Measurements from ENCODE around the gene DHRS7B. TPM values are rescaled to one million over a fixed set of nuclear protein-coding genes. Genes with fewer than 3 reads are reported as not detected.
"Not testable (repeated sequence)": the region's sequence is repeated elsewhere in the genome, so short reads cannot be mapped to it uniquely, and the experiment has no call there.

The DHRS7B gene
- total RNA-seq, 2 donors from 2014 or later: 25.2 to 39.6 TPM

DNA sequence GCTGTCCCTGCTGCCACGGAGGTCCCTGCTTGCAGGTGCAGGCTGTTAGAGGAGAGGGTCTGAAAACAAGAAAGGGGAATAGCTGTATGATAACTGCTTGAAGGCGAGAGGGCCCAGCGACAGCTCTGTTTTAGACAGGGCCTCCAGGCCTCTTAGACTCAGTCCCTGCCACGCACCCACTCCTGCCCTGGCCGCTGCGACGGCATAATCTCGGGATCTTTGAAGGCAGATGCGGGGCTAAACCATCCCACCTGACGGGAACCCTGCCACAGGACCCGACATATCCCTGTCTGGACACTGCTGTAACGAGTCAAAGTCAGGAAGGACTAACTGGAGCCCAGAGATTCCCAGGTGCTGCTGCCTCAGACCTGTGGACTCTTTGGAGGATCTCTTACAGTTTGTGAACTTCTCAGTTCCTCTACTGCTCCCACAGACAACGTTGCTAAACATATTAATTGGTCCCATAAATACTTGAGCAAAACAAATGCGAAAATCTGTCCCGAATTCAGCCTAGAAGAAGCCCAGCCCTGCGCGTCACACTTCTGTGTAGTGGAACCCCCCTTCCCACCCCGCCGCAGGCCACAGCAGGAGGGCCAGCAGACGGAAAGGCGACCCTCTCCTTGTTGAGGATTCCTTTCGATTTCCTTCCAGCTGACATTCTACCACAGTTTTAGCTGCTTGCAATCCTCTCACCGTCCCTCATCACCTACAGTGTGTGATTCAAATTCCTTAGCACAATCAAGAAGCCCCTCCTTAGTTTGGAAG lies 88.2 kb downstream of the DHRS7B start:
- ATAC-seq (peak; percentile 5 to 9), DNase-seq (no peak)
- intact Hi-C loops (cut with DNase I): loop anchor here in 1 of 2 donors (5.0 kb wide), 2 partner anchors 48 to 88 kb away; partner anchors contain the start of gene DHRS7B

DNA sequence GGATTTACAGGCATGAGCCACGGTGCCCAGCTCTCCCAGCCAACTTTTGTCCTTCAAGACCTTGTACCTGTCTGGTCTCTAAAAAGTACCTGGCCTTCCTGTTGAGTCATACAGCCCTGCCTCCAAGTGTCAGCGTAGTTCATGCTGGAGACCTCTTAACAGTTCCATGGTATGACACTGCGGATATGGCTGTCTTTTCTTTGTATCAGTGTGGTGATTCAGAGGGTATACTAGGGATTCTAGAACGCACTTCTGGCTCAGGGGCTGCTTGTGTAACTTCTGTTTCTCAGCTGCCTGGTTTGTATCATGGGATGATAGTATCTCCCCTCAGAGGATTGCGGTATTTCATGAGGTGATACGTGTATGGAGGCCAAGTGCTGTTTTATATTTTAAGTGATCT lies 89.2 kb downstream of the DHRS7B start:
- DNase-seq (no peak), ATAC-seq (no peak)
- intact Hi-C loops (cut with DNase I): no loop called here

DNA sequence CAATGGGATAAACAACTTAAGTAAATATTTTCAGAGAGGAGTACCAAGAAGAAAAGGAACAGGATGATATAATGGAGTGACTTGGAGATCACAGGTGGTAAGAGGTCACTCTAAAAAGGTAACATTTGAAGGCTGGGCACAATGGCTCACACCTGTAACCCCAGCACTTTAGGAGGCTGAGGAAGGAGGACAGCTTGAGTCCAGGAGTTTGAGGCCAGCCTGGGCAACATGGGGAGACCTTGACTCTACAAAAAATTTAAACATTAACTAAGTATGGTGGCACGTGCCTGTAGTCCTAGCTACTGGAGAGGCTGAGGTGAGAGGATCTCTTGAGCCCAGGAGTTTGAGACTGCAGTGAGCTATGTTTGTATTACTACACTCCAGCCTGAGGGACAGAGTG lies 90.6 kb downstream of the DHRS7B start:
- intact Hi-C loops (cut with DNase I): no loop called here
- no peak for DNase-seq
- ATAC-seq: no peak

DNA sequence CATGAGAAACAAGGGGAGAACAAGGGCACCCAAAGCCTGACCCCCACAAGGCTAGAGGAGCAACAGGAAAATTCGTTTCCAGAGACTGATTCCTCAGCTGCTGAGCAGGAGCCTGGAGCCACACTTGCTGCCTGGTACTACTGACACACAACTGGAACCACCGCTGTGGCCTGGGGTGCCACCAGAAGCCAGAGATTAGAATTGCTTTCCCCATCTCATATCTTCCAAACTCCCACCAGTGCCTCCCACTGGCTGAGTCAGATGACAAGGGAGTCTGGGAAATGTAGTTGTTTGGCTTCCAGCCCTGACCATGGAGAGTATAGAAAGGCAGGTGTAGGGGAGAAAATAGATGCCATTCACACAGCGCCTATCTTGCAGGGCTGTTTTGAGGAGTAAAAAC lies 91.3 kb downstream of the DHRS7B start:
- DNase-seq (no peak), ATAC-seq (no peak)
- intact Hi-C loops (cut with DNase I): no loop called here

DNA sequence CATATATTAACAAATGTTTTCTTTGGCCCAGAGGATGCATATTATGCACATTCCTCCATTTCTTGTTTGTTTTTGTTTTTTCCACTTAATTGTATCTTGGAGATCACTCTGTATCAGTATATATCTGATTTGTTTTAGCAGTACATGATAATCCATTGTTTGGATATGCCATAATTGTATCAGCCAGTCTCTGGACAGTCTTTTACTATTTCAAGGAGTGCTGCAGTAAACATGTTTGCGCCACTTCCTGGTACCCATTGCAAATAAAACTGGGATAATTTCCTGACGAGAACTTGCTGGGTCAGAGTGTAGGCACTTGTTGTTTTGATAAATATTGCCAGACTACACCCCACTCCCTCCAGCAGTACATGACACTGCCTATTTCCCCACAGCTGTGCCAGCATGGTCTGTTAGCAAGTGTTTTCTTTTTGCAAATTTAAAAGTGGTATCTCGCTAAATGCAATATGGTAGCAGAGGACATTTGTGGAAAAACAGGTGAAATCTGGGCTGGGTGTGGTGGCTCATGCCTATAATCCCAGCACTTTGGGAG lies 92.1 kb downstream of the DHRS7B start:
- intact Hi-C loops (cut with DNase I): no loop called here
- ATAC-seq: no peak
- no peak for DNase-seq

DNA sequence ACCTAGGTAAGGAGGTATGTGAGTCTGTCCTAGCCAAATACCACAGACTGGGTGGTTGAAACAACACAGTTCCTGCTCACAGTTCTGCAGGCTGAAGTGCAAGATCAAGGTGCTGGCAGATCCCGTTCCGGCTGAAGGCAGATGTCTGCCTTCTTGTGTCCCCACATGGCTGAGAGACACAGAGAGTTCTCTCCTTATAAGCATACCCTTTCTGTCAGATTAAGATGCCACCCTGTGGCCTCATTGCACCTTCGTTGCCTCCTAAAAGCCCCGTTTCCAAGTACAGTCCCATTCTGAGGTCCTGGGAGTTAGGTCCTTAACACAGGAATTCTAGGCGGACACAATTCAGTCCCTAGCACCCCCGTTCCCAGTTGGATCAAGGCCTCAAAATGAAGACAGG lies 96.3 kb downstream of the DHRS7B start:
- ATAC-seq (no peak), DNase-seq (no peak)
- intact Hi-C loops (cut with DNase I): no loop called here

DNA sequence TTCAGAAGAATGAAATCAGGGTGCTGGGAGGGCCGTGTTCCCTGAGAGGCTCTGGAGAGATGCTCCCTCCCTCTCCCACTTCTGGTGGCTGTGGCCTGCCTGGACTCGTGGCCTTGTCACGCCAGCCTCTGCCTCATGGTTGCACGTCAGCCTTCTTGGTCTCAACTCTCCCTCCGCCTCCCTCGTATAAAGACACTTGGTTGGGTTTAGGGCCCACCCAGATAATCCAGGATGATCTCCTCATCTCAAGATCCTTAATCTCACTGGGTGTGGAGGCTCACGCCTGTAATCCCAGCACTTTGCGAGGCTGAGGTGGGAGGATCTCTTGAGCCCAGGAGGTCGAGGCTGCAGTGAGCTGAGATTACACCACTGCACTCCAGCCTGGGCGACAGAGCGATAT lies 100.5 kb downstream of the DHRS7B start:
- DNase-seq; intact Hi-C loops (cut with DNase I); ATAC-seq: not testable (repeated sequence)

DNA sequence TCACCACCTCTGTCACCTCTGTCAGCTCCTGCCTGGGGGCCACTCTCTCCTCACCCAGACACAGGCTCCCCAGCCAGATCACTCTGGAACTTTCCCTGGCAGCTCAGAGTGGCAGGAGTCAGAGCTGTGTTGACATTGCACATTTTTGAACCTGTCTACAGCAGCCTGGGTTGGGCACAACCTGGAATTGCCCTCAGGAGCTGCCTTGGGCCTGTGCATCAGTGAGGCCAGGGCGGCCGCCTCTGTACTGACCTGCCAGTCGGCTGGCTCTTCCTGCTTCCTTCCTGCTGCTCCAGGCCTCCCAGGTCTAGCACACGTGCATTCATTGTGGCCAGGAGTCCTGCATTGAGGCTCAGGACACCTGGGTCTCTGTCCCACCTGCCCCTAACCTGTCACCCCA lies 101.3 kb downstream of the DHRS7B start:
- DNase-seq: no peak
- no peak for ATAC-seq
- intact Hi-C loops (cut with DNase I): no loop called here

DNA sequence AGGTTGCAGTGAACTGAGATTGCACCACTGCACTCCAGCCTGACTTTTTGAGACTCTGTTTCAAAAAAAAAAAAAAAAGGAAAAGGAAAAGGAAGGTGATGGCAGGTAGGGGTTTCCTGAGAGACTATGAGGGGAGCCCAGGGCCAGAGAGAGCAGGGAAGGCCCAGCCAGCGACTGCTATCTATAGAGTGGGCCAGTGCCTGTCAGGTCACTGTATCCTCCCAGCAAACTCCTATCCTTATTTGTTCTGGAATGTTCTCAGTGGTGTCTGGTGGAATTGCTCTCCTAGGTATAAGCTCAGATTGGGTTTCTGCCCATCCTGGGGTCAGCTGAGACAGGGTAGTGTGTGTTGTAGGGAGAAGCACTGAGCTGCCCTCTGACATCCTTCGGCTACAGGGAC lies 102.1 kb downstream of the DHRS7B start:
- DNase-seq (no peak), ATAC-seq (no peak)
- intact Hi-C loops (cut with DNase I): no loop called here

DNA sequence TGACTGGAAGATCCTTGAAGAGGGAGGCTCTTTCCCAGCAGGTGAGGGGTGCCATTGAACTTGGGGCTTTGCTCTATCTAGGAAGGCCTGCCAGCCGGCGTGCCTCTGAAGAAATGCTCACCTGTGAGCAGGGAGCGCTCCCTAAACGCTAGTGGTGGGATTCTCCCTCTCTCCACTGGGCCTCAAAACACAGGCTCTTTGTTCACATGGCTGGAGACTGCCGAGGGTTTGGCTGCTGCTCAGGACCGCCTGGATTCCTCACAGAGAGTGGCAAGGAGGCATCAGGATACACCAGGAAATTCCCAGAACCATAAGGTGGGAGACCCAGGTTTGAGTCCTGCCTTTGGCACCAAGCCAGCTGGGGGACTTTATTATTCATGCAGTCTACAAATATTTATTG lies 104.8 kb downstream of the DHRS7B start:
- ATAC-seq: no peak
- intact Hi-C loops (cut with DNase I): no loop called here
- DNase-seq: no peak

DNA sequence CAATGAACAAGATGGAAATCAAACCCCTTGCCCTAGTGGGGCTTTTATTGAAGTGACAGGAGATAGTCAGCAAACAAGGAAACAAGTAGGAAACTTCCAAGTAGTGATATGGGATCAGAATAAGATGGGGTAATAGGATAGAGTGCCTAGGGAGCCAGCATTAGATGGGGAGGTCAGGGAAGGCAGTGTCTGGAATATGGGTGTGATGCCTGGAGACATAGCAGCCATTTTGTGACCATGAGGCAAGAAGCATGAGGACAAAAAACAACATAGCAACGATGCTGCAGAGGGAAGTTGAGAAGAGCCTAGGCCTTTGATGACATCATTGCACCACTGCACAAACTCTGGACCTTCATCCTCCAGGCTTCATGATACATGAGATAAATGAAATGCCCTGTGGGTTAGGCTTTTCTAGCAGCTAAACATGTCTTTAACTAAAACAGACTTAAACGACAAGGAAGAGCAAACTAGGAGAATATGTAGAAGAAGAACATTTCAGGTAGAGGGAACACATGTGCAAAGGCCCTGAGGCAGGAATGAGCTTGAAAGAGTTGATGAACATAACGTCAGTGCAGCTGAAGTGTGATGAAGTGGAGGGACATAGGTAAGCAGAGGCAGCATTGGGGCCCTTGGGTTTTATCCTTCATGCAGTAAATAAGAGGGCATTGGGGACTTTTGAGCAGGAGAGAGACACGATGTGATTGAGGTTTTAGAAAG lies 105.4 kb downstream of the DHRS7B start:
- intact Hi-C loops (cut with DNase I): no loop called here
- no peak for ATAC-seq
- no peak for DNase-seq

DNA sequence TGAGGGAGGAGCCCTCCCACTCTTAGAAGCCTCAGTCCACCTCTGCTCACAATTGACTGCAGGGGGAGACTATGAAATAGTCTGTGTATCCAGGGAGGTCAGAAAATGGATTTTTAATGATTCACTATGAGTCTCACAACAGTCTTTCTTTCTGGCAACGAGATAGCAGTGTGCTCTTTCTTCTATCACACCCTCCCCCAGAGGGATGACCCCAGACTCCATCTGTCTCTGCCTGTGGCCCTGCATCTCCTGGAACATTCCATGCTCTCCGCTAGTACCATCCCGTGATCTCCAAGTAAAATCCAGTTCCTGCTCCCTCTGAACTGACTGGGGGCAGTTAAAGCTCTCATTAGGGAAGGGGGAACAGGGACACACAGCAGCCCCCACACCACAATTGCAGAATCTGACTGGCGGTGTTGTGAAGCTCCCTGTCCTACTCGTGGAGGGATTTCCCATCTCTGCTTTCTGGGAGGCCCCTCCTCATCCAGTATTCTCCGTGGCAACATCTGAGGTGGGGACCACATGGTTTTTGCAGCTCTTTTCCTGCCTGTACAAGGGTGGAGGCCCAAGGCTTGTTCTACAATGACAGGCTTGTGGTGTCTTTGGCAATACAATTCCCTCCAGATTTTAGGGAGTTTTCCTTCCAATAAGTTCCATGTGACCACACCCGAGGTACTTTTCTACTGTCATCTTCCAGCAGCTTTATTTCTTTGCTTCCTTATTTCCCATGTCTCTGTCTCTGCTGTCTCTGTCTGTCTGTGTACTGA lies 107.0 kb downstream of the DHRS7B start:
- ATAC-seq: peak in 1 of 2 donors; percentile 49
- no peak for DNase-seq
- intact Hi-C loops (cut with DNase I): no loop called here

DNA sequence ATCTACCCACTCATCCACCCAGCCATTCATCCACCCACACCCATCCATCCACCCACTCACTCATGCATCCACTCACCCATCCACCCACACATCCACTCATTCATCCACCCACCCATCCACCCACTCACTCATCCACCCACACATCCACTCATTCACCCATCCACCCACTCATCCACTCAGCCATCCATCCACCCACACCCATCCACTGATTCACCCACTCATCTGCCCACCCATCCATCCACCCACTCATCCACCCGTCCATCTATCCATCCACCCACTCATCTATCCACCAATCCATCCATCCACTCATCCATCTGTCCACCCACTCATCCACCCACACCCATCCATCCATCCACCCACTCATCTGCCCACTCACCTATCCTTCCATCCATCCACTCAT lies 109.2 kb downstream of the DHRS7B start:
- DNase-seq: no peak
- intact Hi-C loops (cut with DNase I): no loop called here
- ATAC-seq: no peak

DNA sequence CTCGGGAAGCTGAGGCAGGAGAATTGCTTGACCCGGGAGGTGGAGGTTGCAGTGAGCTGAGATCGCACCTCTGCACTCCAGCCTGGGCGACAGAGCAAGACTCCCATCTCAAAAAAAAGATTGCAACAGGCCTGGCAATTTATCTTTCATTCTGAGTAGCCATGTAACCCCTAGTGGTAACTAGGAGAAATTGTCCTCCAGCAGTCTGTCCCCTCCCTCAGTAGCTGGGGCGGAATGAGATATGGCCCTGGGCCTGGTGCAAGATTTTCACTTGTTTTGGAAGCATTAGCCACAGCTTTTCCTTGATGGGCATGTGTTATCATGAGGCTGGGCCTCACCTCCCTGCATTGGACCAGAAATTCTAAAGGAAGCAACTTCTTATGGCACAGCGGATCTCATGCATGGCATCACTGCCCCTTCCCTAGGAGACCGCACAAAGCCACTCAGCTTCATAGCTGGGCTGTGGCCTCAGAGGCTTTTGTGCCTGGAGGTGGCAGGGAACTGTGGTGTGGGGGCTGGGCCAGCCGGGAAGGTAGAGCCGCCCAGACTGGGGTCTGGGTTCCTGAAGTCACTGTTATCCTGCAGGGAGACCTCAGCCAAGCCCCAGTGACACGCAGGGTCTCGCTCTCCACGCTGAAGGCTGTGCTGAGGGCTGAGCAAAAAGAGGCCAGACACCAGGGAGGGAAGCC lies 113.1 kb downstream of the DHRS7B start:
- intact Hi-C loops (cut with DNase I): no loop called here
- DNase-seq (no peak), ATAC-seq (no peak)

DNA sequence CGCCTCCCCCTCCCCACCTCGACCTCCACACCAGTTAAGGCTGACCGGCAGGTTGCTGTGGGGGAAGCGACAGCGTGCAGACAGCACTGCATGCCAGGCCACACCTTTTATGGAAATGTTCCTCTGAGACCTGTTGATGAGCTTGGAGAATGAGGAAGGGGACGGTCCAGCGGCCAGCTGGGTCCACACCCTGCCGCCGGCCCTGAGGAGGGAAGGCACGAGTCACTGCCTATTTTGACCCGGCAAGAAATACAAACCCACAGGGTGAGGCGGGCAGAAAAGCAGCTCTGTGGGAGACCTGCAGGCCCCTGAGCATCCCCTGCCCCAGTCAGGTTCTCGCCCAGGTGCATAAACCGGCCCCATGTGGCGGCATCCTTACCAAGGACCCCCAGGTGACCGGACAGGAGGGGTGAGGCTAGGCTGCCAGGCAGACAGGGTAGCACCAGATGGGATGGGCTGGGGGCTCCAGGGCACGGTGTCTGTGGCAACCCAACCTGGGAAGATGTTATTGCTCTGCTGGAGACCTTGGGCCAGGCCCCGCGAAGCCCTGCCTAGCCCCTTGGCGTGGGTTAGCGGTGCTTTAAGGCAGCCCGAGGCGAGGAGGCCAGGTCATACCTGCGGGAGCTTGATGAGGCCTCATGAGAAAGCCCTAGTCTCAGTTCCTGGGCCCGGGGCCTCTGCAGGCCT lies 113.7 kb downstream of the DHRS7B start:
- ATAC-seq: no peak
- no peak for DNase-seq

More for the DNA sequence above, 113.7 kb downstream of the DHRS7B start:
- intact Hi-C loops (cut with DNase I): no loop called here

All from left cardiac atrium (tissue), 4 donors.